Retinal pigment epithelial cell (primary cell): ENCODE data around the gene ADGRD1.

ENCODE experiments used
- DNase-seq: peaks from one replicate; pipeline ENCODE4 v3.0.0-alpha.2; 2010; ENCODE audit warnings: low read depth
- H3K4me3 ChIP-seq: 2 replicates; pipeline ENCODE4 v1.5.1; 2011; ENCODE audit warnings: mild to moderate bottlenecking, low read length, control low read depth, moderate library complexity
- CTCF ChIP-seq: conservative IDR thresholded peaks from 2 replicates; pipeline ENCODE4 v1.5.1; 2011; ENCODE audit warnings: low read depth, low read length, control low read depth, inconsistent platforms

The ADGRD1 gene

GRCh38 chr12:131092901-131093603 is 139.3 kb downstream of the ADGRD1 start:
- TF ChIP-seq CTCF: no peak
- H3K4me3 ChIP-seq: no peak overlapping the region
- no peak for DNase-seq

- TF ChIP-seq CTCF: no peak
- no peak overlapping the region for H3K4me3 ChIP-seq
- DNase-seq: no peak
Measured at GRCh38 chr12:131093604-131093955, 139.9 kb downstream of the ADGRD1 start.

- no peak for TF ChIP-seq CTCF
- DNase-seq: no peak
- no peak overlapping the region for H3K4me3 ChIP-seq
Measured at GRCh38 chr12:131093971-131094830, 140.5 kb downstream of the ADGRD1 start.

GRCh38 chr12:131094831-131095805 is 141.4 kb downstream of the ADGRD1 start:
- DNase-seq: no peak
- no peak overlapping the region for H3K4me3 ChIP-seq
- TF ChIP-seq CTCF: no peak

- no peak for DNase-seq
- no peak overlapping the region for H3K4me3 ChIP-seq
- no peak for TF ChIP-seq CTCF
Measured at GRCh38 chr12:131095826-131096680, 142.3 kb downstream of the ADGRD1 start.

GRCh38 chr12:131096681-131097181 is 143.0 kb downstream of the ADGRD1 start:
- no peak for DNase-seq
- no peak overlapping the region for H3K4me3 ChIP-seq
- TF ChIP-seq CTCF: no peak
